IPS-18c (cell line): ENCODE data around the gene XXYLT1.

Experiments used
- H3K4me3 ChIP-seq: 2 replicates; pipeline ENCODE4 v1.7.0; 2013; ENCODE audit warnings: low read depth, mild to moderate bottlenecking, low read length, moderate library complexity; ENCODE audit not compliant: insufficient read depth
- H3K9me3 ChIP-seq: one replicate; pipeline ENCODE4 v1.6.1; 2013; ENCODE audit warnings: mild to moderate bottlenecking, low read length, moderate library complexity; ENCODE audit not compliant: control insufficient read depth, insufficient read depth

Gene XXYLT1

DNA sequence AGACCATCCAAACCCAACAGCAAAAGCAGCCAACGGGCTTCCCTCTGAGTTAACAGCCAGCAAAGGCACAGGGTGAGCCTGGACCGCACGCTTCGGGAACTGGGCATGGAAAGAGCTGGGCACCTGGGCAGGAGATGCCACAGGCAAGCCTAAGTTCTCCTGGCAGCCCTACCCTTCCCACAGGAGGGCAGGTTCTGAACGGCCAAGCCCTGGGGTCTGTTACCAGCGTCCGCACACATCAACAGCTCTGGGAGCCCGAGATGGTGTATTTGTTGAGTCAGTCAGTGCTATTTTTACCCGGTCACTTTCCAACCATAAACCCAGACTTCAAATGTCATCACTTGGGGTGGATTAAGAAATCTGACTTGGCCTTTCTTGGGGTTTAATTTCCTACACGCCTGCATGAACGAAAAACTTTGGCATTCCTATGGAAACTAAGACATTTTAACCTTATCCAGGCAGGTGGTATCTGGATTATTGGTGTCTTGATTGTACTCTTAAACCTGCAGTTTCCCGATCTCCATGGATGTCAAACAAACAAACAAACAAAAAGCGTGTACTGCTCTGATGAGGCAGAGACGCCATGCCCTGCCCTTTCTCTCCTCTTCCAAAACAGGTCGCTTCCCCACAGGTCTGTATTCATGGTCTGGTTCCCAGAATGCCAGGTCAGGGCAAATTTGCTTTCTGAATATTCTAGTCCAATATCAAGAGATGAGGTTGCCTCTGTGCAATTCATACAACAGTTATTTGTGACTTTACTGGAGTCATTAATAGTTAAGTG lies 99.7 kb downstream of the XXYLT1 start:
- no peak overlapping the region for H3K4me3 ChIP-seq
- no peaks in the 10 kb centered on the region for H3K9me3 ChIP-seq

GRCh38 chr3:195170496-195170895 lies 100.5 kb downstream of the XXYLT1 start:
- Histone ChIP-seq H3K4me3 (no peak overlapping the region), H3K9me3 (no peaks in the 10 kb centered on the region)

DNA sequence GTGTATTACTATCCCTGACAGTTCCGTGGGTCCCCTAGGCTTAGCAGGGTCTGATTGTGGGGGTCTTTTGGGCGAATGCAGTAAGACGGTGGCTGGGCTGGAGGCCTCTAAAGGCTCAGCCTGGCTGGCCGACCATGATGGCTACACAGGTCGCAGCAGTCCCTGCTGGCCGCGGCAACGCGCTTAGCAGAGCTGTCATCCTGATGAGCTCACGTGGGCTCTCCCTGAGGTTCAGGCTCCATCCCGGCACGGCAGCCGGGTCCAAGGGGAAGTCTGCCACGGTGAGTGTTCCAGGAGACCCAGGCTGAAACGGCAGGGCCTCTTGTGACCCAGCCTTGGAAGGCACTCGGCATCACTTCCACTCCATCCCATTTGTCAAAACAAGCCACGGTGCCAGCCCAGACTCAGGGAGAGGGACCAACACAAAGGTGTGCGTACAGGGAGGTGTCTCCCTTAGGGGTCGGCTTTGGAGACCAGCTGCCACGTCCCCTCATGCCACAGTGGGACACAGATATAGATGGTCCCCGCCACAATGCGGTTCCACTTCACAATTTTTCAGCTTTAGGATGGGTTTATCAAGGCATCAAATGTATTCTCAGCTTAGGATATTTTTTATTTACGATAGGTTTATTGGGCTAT lies 101.8 kb downstream of the XXYLT1 start:
- H3K9me3 ChIP-seq, result no peaks in the 10 kb centered on the region
- H3K4me3 ChIP-seq, result no peak overlapping the region

DNA sequence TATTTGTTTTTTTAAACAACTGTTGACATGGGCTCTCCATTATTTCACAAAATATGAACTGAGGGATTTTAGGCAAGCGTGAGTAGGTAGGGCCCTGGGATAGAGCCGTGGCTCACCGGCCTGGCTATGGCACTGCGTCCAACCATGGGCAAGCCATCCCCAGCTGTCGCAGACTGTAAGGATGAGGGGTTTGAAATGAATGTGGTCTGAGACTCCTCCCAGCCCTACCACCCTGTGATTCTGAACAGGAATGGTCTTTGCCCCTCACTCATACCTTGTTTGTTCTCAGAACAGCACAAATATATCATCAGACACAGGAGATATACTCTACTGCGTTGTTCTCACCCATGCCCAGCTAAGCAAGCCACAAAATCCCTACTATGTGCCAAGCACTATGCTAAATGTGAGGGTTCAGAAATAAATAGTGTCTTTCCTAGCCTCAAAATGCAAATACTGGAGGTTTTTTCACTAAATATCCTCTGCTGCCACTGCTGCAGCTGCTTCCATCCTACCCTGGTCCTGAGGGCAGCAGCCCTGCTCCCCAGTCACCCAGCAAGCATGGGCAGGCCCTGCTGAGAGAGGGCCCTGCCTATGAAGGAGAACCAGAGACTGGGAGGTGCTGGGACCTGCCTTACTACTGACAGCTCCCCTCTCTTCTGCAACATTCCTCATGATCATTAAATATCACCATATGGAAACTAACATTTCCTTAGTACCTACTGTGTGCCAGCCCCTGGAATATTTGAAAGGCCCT lies 102.8 kb downstream of the XXYLT1 start:
- H3K4me3 ChIP-seq, result no peak overlapping the region
- no peaks in the 10 kb centered on the region for H3K9me3 ChIP-seq

GRCh38 chr3:195165790-195166189 lies 105.2 kb downstream of the XXYLT1 start:
- Histone ChIP-seq H3K9me3 (no peaks in the 10 kb centered on the region), H3K4me3 (no peak overlapping the region)

- H3K4me3 ChIP-seq, result no peak overlapping the region
- no peaks in the 10 kb centered on the region for H3K9me3 ChIP-seq
Observed at GRCh38 chr3:195165265-195165609, 105.7 kb downstream of the XXYLT1 start.

- no peaks in the 10 kb centered on the region for H3K9me3 ChIP-seq
- H3K4me3 ChIP-seq, result no peak overlapping the region
Observed at GRCh38 chr3:195164573-195165264, 106.2 kb downstream of the XXYLT1 start.

DNA sequence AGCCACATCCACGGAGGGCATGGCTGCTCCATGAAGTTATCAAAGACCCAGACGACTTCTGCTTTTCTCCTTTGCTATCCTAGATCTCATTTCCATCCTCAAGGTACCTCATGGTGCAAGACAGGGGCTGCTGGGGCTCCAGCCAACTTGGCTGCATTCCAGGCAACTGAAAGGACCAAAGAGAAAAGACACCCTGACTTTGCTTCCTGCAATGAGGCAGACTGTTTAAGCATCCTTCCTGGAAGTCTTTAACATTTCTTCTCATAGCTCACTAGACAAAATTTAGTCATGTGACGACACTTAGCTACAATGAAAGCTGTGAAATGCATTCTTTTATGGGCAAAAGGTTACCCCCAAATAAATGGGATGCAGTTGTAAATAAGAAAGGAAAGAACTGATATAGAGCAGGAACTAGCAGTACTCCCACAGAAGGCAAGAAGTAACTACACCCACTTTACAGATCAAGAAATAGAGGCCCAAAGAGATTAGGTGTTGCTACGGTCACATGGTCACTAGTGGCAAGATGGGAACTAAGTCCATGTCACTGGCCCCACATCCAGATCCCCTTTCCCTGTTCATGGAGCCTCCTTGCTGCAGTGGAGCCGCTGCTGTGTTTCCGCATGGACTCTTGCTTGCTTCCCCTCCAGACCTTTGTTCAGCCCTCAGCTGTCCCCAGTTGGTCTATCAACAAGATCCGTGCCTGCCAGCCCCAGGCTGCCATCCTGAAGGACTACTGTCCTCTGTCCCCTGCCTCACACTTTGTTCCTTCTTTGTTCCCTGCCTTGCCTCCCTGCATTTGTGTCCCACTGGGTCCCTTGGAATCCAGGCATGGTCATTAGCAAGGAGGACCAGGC lies 107.0 kb downstream of the XXYLT1 start:
- H3K4me3 ChIP-seq, result no peak overlapping the region
- no peaks in the 10 kb centered on the region for H3K9me3 ChIP-seq

GRCh38 chr3:195162816-195163215 lies 108.1 kb downstream of the XXYLT1 start:
- Histone ChIP-seq H3K9me3 (no peaks in the 10 kb centered on the region), H3K4me3 (no peak overlapping the region)

DNA sequence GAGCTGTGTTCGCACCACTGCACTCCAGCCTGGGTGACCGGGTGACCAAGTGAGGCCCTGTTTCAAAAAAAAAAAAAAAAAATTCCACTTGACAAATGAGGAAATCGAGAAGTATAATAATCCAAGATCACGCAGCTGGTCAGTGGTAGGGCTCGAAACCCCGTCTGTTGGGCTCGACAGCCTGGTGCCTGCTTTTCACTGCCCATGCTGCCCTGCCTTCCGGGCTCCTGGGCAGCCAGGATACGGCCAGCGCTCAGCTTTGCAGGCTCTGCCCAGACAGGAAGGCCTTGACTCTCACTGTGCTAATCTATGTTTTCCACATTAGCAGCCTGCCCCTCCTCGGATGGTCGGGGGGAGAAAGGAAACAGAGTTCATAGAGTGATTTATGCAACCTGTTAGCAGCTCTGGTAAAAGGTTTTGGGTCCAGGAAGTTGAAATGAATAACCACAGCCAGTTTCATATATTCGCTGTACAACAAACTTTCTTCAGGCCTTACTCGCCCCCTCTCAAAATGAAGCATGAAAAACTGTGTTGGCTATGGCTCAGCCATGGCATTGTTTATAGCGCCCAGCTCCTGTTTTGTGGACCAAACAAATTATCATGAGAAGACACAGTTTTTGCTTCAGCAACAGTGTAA lies 108.8 kb downstream of the XXYLT1 start:
- Histone ChIP-seq H3K4me3 (no peak overlapping the region), H3K9me3 (no peaks in the 10 kb centered on the region)

- no peaks in the 10 kb centered on the region for H3K9me3 ChIP-seq
- H3K4me3 ChIP-seq, result no peak overlapping the region
Observed at GRCh38 chr3:195160908-195161434, 110.0 kb downstream of the XXYLT1 start.

DNA sequence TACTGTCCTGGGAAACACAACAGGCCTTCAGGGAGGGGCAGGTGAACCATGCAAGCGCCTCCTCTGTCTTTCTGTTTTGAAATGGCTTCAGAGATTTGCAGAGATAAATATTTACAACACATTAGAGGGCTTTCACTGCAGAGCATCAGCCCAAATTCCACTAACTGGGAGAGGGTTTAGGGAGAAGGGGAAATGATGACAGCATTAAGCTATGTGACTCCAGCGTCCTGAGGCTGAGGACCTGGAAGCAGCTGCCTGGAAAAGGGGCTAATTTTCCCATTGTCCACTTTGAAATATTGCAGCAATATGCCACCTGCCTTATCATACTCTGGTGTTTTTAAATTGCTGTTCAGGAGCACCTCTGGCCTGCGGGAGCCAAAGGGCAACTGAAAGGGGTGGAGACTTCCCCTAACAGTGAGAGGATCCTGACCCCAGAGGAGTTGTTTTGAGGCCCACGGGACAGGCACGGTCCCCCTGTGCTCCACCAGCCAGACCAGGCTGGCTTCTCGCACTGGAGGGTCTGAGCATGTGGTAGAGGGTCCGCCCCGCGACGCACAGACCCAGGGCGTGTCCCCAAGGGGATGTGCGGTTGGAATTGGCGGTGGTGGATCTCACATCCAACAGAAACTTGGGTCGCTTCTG lies 110.6 kb downstream of the XXYLT1 start:
- Histone ChIP-seq H3K4me3 (no peak overlapping the region), H3K9me3 (no peaks in the 10 kb centered on the region)

- Histone ChIP-seq H3K4me3 (no peak overlapping the region), H3K9me3 (no peaks in the 10 kb centered on the region)
Observed at GRCh38 chr3:195159814-195160165, 111.2 kb downstream of the XXYLT1 start.

DNA sequence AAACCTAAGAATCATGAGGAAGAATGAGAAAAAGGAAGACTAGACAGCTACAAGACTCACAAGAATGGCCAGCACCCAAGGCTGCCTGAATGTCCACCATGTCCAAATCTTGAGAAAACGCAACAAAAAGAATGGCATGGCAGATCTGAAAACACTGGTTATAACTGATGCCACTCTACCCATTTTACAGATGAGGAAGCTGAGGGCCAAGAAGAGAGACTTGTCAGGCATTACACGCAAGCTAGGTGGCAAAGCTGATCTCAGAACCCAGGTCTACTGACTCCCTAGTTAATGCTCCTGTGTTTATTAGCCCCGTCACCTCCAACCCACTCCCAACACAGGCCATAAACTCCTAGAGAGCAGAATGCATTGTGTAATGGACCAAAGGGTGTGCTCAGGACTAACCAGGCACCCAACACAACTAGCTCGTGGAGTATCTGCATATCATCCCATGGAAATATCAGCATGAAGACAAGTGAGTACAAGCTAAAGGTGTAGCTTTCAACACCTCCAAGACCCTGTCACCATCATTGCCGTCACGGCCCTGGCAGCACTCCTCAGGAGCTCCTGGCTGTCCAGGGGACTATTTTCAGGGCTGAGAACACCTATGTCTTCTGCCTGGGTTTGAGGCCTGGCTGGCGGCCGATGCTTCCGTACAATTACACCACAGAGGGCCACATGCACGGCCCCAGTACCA lies 111.7 kb downstream of the XXYLT1 start:
- Histone ChIP-seq H3K4me3 (no peak overlapping the region), H3K9me3 (no peaks in the 10 kb centered on the region)

- Histone ChIP-seq H3K4me3 (no peak overlapping the region), H3K9me3 (no peaks in the 10 kb centered on the region)
Observed at GRCh38 chr3:195156286-195156890, 114.6 kb downstream of the XXYLT1 start.
